B cell (primary cell): ENCODE data around the gene NBPF1.
"Not testable (repeated sequence)": the region's sequence is repeated elsewhere in the genome, so short reads cannot be mapped to it uniquely, and the experiment has no call there.

Experiments
- CTCF ChIP-seq: fragments of 200-600 bp; IDR thresholded peaks from one replicate; pipeline ENCODE4 v1.8.0; 2022; ENCODE audit warnings: antibody characterized with exemption, mild to moderate bottlenecking
- EZH2 ChIP-seq: IDR thresholded peaks from 2 replicates; pipeline ENCODE4 v1.6.1; 2012; ENCODE audit warnings: borderline replicate concordance, low read depth, mild to moderate bottlenecking, moderate library complexity, low read length; ENCODE audit not compliant: insufficient read depth, poor library complexity, severe bottlenecking

GRCh38 chr1:16537528-16537927 lies 75.8 kb downstream of the NBPF1 start:
- not testable (repeated sequence) for TF ChIP-seq CTCF, EZH2
